Activated CD8-positive, alpha-beta memory T cell treated with anti-CD3 and anti-CD28 coated beads, Interleukin-2, amount 50 U/mL, for 4 hours (primary cell): ENCODE data around the gene CRYBG1.
"Not testable (repeated sequence)": the region's sequence is repeated elsewhere in the genome, so short reads cannot be mapped to it uniquely, and the experiment has no call there.

Experiments
- DNase-seq: peaks from one replicate; pipeline ENCODE4 v3.0.0-alpha.2; 2020

CRYBG1 gene

DNA sequence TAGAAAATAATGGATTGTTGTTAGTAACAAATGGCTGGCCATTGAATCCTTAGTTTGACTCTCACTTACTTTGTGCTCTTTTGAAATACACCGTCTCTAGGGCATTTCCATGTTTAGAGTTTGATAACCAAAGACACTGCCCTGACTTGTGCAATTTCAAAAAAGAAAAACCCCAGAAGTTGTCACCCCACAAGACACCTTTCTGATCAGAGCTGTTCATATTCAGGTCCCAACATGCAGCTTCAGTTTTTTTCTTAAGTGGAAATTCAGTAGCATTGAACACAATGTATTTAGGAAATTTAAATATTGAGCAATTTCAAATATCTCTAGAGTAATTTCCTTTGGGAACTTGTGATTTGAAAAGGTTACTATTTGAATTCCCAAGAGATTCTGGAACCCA, 19.4 kb downstream of the CRYBG1 start:
- DNase-seq: no peak

- no peak for DNase-seq
Observed at GRCh38 chr6:106380407-106380806, 19.9 kb downstream of the CRYBG1 start.

DNA sequence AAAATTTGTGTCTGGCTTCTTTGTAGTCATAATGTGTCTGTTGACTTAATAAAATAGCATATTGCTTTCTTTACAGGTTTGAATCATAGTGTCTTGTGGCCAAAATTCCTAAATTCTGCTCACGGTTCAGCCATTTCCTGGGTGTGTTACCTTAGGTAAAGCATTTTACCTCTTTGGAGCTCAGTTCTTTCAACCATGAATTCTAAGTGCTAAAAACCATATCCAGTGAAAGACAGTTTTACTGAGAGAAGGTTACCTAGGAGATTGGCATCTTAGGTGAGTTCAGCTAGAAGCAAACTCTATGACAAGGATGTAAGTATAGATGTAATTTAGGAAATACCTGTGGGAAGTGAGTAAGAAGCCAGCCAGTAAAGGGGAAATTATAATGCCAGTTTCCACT, 20.7 kb downstream of the CRYBG1 start:
- DNase-seq: no peak

DNA sequence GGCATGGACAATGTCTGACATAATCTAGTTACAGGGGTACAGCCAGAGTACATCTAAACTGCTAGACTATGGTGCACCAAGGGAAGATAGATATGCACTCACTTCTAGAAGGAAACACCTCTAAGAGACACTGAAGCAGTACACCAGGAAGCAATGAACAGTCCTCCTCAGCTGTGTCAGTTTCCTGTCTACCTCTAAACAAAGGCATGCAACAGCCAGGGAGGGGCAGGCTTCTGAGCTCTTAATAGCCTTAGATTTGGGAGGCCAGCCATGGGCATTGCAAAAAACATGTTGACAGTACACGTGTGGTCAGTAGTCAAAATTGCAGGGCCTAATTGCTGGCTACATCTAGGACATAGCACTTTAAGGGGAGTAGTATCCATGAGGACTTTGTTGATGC, 21.4 kb downstream of the CRYBG1 start:
- DNase-seq: no peak

DNA sequence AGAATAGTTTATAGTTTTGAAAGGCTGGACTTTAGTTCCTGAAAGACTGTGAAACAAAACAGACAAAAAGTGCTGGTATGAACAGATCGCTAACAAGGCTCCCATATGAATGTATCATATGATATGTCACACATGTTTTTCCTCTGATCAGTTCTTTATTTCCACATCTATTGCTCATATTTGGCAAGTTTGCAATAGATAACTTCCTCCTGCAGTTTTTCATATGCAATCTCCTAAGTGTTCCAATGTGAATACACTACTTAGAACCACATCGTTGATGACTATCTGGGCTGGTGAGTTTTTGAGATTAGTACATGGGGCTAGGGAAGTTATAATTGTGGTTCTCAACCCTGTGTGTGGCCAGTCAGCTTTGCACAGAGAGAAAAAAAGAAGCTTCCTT, 23.1 kb downstream of the CRYBG1 start:
- no peak for DNase-seq

DNA sequence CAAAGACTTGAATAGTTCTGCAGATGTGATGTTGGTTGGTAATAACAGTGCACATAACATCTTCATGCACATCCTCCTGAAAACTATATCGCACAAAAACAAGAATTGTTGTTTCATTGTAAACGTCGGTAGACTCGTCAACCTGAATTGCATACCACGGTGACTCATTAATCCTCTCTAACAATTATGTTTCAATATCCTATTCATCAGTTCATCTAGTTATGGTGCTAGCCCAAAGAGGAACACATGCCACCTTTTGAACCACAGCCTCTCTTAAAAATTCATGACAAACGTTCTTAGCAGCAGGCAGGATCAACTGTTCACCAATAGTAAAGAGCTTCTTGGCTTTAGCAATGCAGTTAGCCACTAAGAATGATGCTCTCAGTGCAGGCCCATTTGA, 25.0 kb downstream of the CRYBG1 start:
- DNase-seq: no peak

GRCh38 chr6:106387875-106388274, 27.4 kb downstream of the CRYBG1 start:
- no peak for DNase-seq

GRCh38 chr6:106390088-106390487, 29.6 kb downstream of the CRYBG1 start:
- DNase-seq: no peak

- no peak for DNase-seq
Observed at GRCh38 chr6:106396426-106397220, 36.1 kb downstream of the CRYBG1 start.

GRCh38 chr6:106397431-106397830, 36.9 kb downstream of the CRYBG1 start:
- no peak for DNase-seq

GRCh38 chr6:106398621-106399020, 38.1 kb downstream of the CRYBG1 start:
- no peak for DNase-seq

DNA sequence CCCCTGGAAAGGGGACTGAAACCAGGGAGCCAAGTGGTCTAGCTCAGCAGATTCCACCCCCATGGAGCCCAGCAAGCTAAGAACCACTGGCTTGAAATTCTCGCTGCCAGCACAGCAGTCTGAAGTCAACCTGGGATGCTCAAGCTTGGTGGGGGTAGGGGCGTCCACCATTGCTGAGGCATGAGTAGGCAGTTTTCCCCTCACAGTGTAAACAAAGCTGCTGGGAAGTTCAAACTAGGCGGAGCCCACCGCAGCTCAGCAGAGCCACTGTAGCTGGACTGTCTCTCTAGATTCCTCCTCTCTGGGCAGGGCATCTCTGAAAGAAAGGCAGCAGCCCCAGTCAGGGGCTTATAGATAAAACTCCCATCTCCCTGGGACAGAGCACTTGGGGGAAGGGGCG, 44.5 kb downstream of the CRYBG1 start:
- not testable (repeated sequence) for DNase-seq

DNA sequence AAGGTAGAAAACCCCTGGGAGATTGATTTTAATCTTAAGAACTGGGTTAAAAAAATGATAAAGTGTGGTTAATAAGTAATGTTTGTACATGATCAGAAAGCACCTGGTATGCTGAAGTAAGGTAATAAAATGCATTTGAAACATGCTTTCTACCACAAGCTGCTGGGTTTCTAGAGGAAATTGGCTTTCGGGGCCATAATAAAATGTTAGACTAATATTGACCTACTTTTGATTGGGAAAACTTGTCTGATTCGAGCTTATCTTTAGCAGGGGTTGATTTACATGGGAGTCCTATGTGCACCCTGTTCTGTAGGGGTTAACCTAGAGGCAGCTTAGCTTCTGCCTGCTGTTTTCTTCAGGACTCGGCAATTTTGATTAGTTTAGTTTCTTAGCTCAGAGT, 50.5 kb downstream of the CRYBG1 start:
- no peak for DNase-seq

DNA sequence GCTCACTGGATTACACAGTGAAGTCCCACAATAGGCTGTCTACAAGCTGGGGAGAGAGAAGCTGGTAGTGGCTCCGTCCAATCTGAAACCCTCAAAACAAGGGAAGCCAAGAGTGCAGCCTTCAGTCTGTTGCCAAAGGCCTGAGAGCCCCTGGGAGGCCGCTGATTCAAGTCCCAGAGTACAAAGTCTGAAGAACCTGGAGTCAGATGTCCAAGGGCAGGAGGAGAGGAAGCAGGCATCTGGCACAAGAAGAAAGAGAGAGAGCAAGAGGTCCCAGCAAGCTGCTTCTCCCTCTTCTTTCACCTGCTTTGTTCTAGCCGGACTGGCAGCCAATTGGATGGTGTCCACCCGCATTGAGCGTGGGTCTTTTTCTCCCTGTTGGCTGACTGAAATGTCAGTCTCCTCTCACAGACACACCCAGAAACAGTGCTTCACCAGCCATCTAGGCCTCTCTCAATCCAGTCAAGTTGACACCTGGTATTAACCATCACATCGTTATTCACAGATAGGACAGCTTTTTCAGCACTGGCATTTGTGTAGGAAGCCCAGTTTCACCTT, 51.2 kb downstream of the CRYBG1 start:
- no peak for DNase-seq

GRCh38 chr6:106413016-106413415, 52.5 kb downstream of the CRYBG1 start:
- no peak for DNase-seq

- no peak for DNase-seq
Observed at GRCh38 chr6:106413722-106414121, 53.2 kb downstream of the CRYBG1 start.

DNA sequence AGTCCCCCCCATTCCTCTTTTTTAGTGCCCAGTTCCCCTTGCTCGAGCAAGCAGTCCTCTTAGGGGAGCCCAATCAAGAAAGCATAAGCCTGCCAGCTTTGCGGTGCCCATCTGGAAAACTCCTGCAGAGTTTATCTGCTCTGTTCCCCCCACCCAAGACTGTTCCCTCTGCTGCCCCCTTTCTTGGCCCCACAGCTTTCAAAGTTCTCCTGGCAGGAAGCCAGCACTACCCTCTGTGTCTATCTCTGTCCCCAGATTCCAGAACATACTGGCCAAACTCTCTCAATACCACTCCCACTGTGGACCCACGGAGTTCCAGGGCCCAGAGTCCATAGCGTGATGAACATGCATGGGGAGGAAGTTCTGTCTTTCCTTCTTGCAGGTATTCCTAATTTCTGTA, 55.4 kb downstream of the CRYBG1 start:
- DNase-seq: no peak

GRCh38 chr6:106417572-106418147, 57.1 kb downstream of the CRYBG1 start:
- no peak for DNase-seq

- DNase-seq: no peak
Observed at GRCh38 chr6:106419900-106420613, 59.5 kb downstream of the CRYBG1 start.

GRCh38 chr6:106421496-106421895, 61.0 kb downstream of the CRYBG1 start:
- DNase-seq: no peak

DNA sequence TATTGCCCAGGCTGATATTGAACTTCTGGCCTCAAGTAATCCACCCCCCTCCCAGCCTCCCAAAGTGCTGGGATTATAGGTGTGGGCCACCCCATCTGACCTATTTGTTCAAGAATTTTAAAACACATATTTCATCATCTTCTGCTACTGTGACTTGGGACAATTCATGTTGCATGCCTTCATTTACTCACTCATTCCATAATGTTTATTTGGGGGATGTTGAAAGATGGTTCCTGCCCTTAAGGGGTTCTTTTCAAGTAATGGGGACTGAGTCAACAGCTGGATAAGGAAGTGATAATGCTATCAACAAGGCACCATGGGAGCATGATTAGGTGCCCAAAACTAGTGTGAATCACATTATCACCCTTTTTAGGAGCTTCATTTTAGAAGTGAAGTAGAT, 62.0 kb downstream of the CRYBG1 start:
- no peak for DNase-seq

DNA sequence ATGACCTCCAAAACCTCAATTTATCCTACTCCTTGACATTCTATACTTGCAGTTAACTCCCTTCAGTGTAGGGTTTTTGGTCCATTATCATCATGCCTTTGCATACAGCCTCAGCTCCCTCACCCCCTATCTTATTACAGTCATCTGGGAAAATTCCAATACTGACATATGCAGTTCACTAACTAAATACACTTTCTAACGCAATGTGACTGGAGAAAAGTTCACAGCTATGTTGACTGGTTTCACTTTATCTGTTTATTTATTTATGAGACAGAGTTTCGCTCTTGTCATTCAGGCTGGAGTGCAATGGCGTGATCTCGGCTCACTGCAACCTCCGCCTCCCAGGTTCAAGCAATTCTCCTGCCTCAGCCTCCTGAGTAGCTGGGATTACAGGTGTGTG, 64.9 kb downstream of the CRYBG1 start:
- no peak for DNase-seq

DNA sequence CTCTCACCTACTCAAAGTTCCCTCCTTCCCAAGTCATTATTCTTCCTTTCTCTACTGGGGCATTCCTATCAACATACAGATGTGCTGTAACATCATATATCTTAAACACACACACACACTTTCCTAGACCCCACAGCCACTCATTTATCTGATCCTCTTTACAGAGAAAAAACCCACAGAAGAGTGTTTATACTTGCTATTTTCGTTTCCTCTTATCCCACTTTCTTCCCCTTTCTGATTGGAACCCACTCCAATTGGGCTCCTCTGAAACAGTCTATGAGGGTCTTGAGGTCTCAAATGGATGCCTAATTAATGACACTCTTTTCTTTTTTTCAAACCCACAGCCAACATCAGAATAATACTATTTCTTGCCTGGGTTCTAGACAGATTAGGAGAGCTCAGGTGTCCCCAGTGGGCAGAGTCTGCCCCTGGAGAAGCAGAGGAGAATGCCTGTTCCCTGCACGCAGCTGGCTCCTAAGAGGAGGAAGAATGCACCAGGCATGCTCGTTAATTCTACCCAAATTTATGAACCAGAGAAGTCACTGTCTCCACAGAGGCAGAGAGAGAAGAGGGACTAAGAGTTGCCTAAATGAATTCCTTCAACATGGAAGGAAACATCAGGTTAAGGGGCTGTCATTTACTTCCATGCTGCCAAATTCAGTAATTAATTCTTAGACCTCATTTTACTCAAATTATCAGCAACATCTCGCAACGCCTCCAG, 65.9 kb downstream of the CRYBG1 start:
- DNase-seq: no peak
